Esophagus muscularis mucosa (tissue), 4 donors: ENCODE measurements around the gene KCNH1. TPM values are rescaled to one million over a fixed set of nuclear protein-coding genes. Genes with fewer than 3 reads are reported as not detected.
A peak's percentile ranks its signal among the peaks of the same experiment; 100 is the strongest.
"Not testable (repeated sequence)": the region's sequence is repeated elsewhere in the genome, so short reads cannot be mapped to it uniquely, and the experiment has no call there.

ENCODE experiments used
- DNase-seq: peaks from one replicate; pipeline ENCODE4 v3.0.0-alpha.2; 2017; ENCODE audit errors: extremely low spot score
- H3K27ac ChIP-seq, 4 donors: fragments of 200-600 bp; sonication (generic); replicated peaks in 1 of 4; 1 replicate in 3 of 4; 2 replicates in 1 of 4; pipeline ENCODE4 v1.5.1; 2016 to 2019; ENCODE audit warnings: mild to moderate bottlenecking in 1 of 4
- H3K27me3 ChIP-seq, 4 donors: fragments of 200-600 bp; sonication (generic); one replicate each; pipeline versions ENCODE4 v1.5.1 to v1.6.0; 2016 to 2019
- H3K36me3 ChIP-seq, 4 donors: fragments of 200-600 bp; sonication (generic); one replicate each; pipeline ENCODE4 v1.5.1; 2016 to 2019
- H3K4me1 ChIP-seq, 4 donors: fragments of 200-600 bp; sonication (generic); one replicate each; pipeline ENCODE4 v1.5.1; 2016 to 2019
- H3K4me3 ChIP-seq, 4 donors: fragments of 200-600 bp; sonication (generic); 1 replicate in 2 of 4; 2 replicates in 2 of 4; pipeline ENCODE4 v1.5.1; 2016 to 2019; ENCODE audit warnings: mild to moderate bottlenecking in 4 of 4, moderate library complexity in 1 of 4
- H3K9me3 ChIP-seq, 4 donors: fragments of 200-600 bp; sonication (generic); 1 replicate in 3 of 4; 2 replicates in 1 of 4; pipeline ENCODE4 v1.5.1; 2016 to 2019
- EP300 ChIP-seq: sonication (generic); formaldehyde crosslinking; IDR thresholded peaks from one replicate; pipeline ENCODE4 v1.6.1; 2017; ENCODE audit warnings: antibody characterized with exemption
- POLR2A ChIP-seq: fragments of 450-650 bp; IDR thresholded peaks from one replicate; pipeline ENCODE4 v1.6.1; 2017; ENCODE audit warnings: antibody characterized with exemption, moderate library complexity, mild to moderate bottlenecking, low read depth
- POLR2AphosphoS5 ChIP-seq, 2 donors: sonication (generic); formaldehyde crosslinking; IDR thresholded peaks; one replicate each; pipeline ENCODE4 v1.6.1; 2017; ENCODE audit warnings: antibody characterized with exemption in 2 of 2
- WGBS: methylation state at CpG from one replicate; pipeline ENCODE4 v1.1.5; 2018; 5-methylcytosine and 5-hydroxymethylcytosine counted together
- intact Hi-C: fragments of 100-400 bp; cut with DNase I; formaldehyde crosslinking; loops from one replicate; pipeline ENCODE4 v1.15.1; 2023
- total RNA-seq, 4 donors: library from RNA; depleted of rRNA; stranded (reverse); fragments of >200 nt; gene quantifications; one replicate each; pipeline versions ENCODE4 v1.1.0 to v1.2.1, GENCODE V29; 2016
- TF ChIP-seq, protein P1 (sequence below), 3 experiments: fragments of 200-600 bp in 2 of 3; fragments of 450-650 bp in 1 of 3; sonication (generic) in 2 of 3; IDR thresholded peaks; one replicate each; pipeline ENCODE4 v1.5.1; 2017 to 2019; ENCODE audit warnings: antibody characterized with exemption in 3 of 3, mild to moderate bottlenecking in 2 of 3, moderate library complexity in 1 of 3

KCNH1 gene
- total RNA-seq, 4 donors from 2014 or later = 0.11 to 0.78 (median 0.46) TPM

DNA sequence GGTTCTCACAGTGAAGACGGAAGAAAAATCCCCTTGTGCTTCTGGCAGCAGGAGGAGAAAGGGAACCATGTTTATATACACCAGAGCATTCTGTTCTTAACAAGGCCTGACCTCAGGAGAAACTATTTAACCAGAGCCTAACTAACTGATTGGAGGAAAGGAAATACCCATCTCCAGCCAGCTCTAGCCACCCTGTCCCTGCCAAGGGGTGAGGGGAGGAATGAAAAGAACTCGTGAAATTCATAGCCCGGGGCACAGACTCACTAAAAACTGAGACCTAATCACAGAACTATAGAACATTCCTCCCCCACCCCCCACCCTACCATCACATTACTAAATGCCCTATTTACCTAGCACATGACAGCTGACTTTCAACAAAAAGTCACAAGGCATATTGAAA is 65.0 kb downstream of the KCNH1 start:
- intact Hi-C loops = no loop called here
- no peak overlapping the region for H3K4me3 ChIP-seq
- no peak for TF ChIP-seq POLR2A
- TF ChIP-seq, protein P1, sequence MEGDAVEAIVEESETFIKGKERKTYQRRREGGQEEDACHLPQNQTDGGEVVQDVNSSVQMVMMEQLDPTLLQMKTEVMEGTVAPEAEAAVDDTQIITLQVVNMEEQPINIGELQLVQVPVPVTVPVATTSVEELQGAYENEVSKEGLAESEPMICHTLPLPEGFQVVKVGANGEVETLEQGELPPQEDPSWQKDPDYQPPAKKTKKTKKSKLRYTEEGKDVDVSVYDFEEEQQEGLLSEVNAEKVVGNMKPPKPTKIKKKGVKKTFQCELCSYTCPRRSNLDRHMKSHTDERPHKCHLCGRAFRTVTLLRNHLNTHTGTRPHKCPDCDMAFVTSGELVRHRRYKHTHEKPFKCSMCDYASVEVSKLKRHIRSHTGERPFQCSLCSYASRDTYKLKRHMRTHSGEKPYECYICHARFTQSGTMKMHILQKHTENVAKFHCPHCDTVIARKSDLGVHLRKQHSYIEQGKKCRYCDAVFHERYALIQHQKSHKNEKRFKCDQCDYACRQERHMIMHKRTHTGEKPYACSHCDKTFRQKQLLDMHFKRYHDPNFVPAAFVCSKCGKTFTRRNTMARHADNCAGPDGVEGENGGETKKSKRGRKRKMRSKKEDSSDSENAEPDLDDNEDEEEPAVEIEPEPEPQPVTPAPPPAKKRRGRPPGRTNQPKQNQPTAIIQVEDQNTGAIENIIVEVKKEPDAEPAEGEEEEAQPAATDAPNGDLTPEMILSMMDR (IDR thresholded peaks at IDR 0.05) = no peak
- no peak for TF ChIP-seq EP300
- no peak for TF ChIP-seq POLR2AphosphoS5 (IDR thresholded peaks at IDR 0.05)

DNA sequence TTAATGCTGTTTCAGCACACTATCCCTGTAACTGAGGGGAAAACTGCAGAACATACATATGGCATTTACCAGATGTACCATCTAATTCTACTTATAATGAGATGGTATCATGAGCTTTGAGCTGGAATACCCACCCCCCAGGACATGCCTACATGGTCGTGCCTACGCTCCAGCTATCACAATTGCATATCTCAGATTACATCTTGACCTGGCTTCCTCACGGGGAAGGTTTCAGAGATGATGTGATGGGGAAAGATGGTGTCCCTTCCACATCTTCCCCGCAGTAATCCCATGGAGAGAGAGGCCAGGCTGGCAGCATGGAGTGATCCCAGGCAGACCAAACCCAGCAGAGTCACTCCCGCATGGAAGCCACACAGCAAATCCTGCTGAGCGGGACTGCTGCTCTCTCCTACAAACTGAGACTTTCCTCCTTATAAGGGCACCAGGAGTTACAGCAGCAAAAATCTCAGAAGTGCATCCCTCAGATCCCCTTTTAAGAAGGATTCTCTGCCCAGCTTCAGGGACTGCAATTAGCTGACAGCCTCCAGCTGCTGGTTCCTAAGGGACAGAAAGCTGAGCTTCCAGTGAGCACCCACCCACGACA is 67.1 kb downstream of the KCNH1 start:
- TF ChIP-seq, protein P1 (IDR thresholded peaks at IDR 0.05) = no peak
- TF ChIP-seq POLR2AphosphoS5 (IDR thresholded peaks at IDR 0.05) = no peak
- TF ChIP-seq POLR2A = no peak
- TF ChIP-seq EP300 = no peak
- 64% methylated on average over 7 of the region's 7 CpGs for WGBS
- H3K36me3 ChIP-seq = no peaks in the 10 kb centered on the region
- no peaks in the 10 kb centered on the region for H3K27me3 ChIP-seq
- intact Hi-C loops = no loop called here
- no peak overlapping the region for H3K27ac ChIP-seq
- no peaks in the 10 kb centered on the region for H3K4me1 ChIP-seq
- peaks cover 0 to 9% (median 0%) of the 10 kb centered on the region in 4 donors for H3K9me3 ChIP-seq
- no peak overlapping the region for H3K4me3 ChIP-seq
- peak; percentile 89 for DNase-seq

More for the DNA sequence above, 65.0 kb downstream of the KCNH1 start:
- Histone ChIP-seq H3K36me3 (no peaks in the 10 kb centered on the region), H3K27ac (no peak overlapping the region), H3K9me3 (no peaks in the 10 kb centered on the region), H3K4me1 (no peaks in the 10 kb centered on the region), H3K27me3 (no peaks in the 10 kb centered on the region)
- WGBS = 64% methylated on average over 3 of the region's 3 CpGs
- DNase-seq = peak; percentile 47

DNA sequence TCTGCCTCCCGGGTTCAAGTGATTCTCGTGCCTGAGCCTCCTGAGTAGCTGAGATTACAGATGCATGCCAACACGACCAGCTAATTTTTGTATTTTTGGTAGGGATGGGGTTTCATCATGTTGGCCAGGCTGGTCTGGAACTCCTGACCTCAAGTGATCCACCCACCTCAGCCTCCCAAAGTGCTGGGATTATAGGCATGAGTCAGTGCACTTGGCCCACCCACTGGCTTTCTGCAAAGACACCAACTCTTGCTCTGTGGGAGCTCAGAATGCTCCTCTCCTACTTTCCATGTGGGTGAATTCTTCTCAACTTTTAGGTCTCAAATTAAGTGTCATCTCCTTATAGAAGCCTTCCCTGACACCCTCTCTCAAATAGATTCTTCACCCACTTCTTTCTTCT is 92.1 kb downstream of the KCNH1 start:
- H3K4me1 ChIP-seq, H3K27me3 ChIP-seq, intact Hi-C loops, DNase-seq, H3K36me3 ChIP-seq, H3K4me3 ChIP-seq, H3K27ac ChIP-seq, H3K9me3 ChIP-seq: not testable (repeated sequence)
- WGBS = 80% methylated on average over 3 of the region's 3 CpGs

DNA sequence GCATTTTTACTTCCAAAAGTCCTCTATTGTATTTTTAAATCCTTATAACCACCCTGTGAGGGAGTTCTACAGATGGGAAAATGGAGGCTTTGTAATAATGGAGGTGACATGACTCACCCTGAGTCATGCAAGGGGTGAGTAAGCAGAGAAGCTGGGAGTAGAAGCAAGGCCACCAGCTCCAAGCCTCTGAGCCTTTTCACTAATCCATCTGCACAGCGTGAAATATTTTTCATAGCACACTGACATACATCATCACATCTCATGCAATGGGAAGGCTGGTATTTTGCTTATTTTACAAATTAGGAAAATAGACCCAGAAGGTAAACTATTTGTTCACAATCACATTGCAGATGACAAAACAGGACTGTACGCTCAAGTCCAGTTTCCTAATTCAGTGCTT is 96.9 kb downstream of the KCNH1 start:
- DNase-seq = no peak
- intact Hi-C loops = no loop called here
- Histone ChIP-seq H3K27me3 (no peaks in the 10 kb centered on the region), H3K4me3 (no peak overlapping the region), H3K4me1 (no peaks in the 10 kb centered on the region), H3K27ac (no peak overlapping the region), H3K9me3 (no peaks in the 10 kb centered on the region), H3K36me3 (no peaks in the 10 kb centered on the region)
- WGBS = 70% methylated on average over 2 of the region's 2 CpGs
- TF ChIP-seq, protein P1 (IDR thresholded peaks at IDR 0.05) = no peak
- no peak for TF ChIP-seq POLR2AphosphoS5 (IDR thresholded peaks at IDR 0.05)
- no peak for TF ChIP-seq EP300
- no peak for TF ChIP-seq POLR2A

DNA sequence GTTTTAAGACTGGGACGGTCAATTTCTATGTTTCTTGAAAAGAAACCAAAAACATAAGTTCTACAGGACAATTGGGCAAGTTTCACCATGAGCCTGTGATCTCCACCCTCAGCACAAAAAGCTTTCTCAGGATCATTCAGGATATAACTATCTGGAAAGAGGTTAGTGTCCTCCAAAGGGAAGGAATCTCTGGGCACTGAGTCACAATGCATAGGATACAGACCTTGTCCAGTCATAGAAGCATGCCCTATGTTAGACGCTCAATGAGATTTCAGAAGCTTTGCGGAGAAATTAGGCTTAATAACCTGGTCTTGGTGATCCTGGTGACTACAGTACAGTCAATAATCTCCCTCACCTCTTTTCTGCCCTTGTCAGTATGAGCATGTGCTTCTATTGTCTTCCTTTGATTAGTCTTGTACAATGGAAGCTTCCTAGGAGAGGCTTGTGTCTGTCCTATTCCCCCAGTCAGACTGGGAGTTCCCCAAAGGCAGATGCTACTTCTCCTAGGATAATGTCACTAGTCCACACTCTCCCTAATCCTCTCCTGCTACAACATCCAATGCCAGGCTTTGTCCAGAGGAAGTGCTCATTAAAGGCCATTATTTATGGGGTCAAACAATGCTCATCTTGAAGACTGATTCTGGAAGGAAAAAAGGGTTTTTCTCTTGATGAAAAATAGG is 97.4 kb downstream of the KCNH1 start:
- Histone ChIP-seq H3K4me1 (no peaks in the 10 kb centered on the region), H3K4me3 (no peak overlapping the region), H3K36me3 (no peaks in the 10 kb centered on the region), H3K27me3 (no peaks in the 10 kb centered on the region), H3K9me3 (no peaks in the 10 kb centered on the region), H3K27ac (no peak overlapping the region)
- WGBS = 96% methylated on average over 3 of the region's 3 CpGs
- intact Hi-C loops = no loop called here
- no peak for TF ChIP-seq POLR2AphosphoS5 (IDR thresholded peaks at IDR 0.05)
- no peak for TF ChIP-seq POLR2A
- TF ChIP-seq EP300 = no peak
- TF ChIP-seq, protein P1 (IDR thresholded peaks at IDR 0.05) = no peak
- DNase-seq = no peak
